Measurements from ENCODE around the gene SEC24C.
"Not testable (repeated sequence)": the region's sequence is repeated elsewhere in the genome, so short reads cannot be mapped to it uniquely, and the experiment has no call there.

Gene SEC24C

DNA sequence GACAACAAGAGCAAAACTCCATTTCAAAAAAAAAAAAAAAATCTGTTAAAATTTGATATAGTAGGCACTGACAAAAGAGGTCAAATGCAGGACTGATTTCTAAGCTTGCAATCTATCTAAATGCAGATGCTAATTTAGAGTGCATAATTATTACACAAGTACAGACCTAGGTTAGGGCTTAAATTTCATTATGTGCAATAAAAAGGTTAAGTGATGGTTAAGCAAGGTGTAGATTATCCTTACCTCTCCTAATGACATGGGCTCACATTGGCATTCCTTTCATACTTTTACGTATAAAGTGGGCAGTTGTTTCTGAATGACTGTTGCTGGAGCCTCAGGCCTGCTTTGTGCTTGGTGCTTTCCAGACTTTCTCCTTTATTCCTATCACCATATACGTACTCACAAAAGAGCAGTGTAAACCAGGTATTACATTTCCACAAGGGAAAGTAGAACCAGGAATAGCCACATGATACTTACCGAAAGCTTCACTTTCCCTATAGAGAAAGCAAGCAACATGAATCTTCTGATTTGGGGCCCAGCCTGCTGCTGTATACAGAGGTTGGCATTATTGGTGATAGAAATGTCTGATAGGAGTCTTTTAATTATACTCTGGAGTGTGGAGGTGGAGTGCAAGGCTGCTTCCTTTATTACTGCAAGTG is 35.5 kb downstream of the SEC24C start:
- H3K27me3 ChIP-seq (ENCODE audit: control insufficient read depth, insufficient read depth, low read length): no peaks in the 10 kb centered on the region
- H3K4me3 ChIP-seq (ENCODE audit: low read length): no peak overlapping the region
- H3K9ac ChIP-seq (ENCODE audit: low read length): no peak overlapping the region
- H3K36me3 ChIP-seq (ENCODE audit: control insufficient read depth, insufficient read depth, low read length): no peaks in the 10 kb centered on the region
- peaks cover 18% of the 10 kb centered on the region for H3K4me1 ChIP-seq (ENCODE audit: control insufficient read depth, insufficient read depth, low read length)
- H3K9me3 ChIP-seq (ENCODE audit: control insufficient read depth, low read length): no peaks in the 10 kb centered on the region

DNA sequence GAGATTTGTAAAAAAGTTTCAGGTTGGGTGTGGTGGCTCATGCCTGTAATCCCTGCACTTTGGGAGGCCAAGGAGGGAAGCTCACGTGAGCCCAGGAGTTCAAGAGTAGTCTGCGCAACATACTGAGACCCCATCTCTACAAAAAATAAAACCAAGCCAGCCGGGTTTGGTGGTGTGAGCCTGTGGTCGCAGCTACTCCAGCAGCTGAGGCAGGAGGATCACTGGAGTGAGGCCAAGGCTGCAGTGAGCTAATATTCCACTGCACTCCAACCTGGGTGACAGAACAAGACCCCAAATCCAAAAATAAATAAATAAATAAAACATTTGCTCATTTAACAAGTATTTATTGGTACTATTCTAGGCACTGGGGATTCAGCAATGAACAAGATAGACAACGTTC is 36.1 kb downstream of the SEC24C start:
- peaks cover 12% of the 10 kb centered on the region for H3K4me1 ChIP-seq (ENCODE audit: control insufficient read depth, insufficient read depth, low read length)
- H3K4me3 ChIP-seq (ENCODE audit: low read length): no peak overlapping the region
- H3K36me3 ChIP-seq (ENCODE audit: control insufficient read depth, insufficient read depth, low read length): no peaks in the 10 kb centered on the region
- no peak overlapping the region for H3K9ac ChIP-seq (ENCODE audit: low read length)
- no peaks in the 10 kb centered on the region for H3K27me3 ChIP-seq (ENCODE audit: control insufficient read depth, insufficient read depth, low read length)
- no peaks in the 10 kb centered on the region for H3K9me3 ChIP-seq (ENCODE audit: control insufficient read depth, low read length)

DNA sequence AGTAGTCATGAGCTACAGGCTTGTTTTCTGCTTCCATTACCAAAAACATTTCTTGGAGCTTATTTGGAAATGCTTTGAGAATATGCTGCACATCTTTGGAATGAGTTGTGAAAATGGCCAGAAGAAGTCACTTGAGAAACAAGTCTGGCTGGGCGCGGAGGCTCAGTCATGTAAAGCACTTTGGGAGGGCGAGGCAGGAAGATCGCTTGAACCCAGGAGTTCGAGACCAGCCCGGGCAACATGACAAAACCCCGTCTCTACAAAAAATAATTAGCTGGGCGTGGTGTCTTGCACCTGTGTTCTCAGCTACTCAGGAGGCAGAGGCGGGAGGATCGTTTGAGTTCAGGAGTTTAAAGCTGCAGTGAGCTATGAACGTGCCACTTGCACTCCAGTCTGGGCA is 36.8 kb downstream of the SEC24C start:
- no peaks in the 10 kb centered on the region for H3K27me3 ChIP-seq (ENCODE audit: control insufficient read depth, insufficient read depth, low read length)

DNA sequence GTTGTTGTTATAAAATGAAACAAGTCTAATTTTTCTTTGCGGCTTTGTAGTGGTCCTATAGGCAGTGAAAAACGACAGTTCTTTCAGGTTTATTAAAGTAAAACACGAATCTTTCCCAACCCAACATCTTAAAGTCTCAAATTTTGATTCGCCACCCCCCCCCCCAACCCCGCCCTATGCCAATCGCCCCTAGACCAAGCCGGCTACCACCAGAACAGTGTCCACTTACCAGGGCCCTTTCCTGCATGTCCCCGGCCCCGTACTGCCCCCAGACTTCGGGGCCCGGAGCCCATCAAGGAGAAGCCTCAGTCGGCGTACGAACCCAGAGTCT is 37.3 kb downstream of the SEC24C start:
- Histone ChIP-seq H3K9me3 (ENCODE audit: control insufficient read depth, low read length) (no peaks in the 10 kb centered on the region), H3K9ac (ENCODE audit: low read length) (peak overlapping the region; percentile 86), H3K4me3 (ENCODE audit: low read length) (peak overlapping the region; percentile 60), H3K4me1 (ENCODE audit: control insufficient read depth, insufficient read depth, low read length) (peaks cover 10% of the 10 kb centered on the region), H3K36me3 (ENCODE audit: control insufficient read depth, insufficient read depth, low read length) (no peaks in the 10 kb centered on the region), H3K27me3 (ENCODE audit: control insufficient read depth, insufficient read depth, low read length) (no peaks in the 10 kb centered on the region)

More for the DNA sequence above, 36.8 kb downstream of the SEC24C start:
- H3K4me1 ChIP-seq (ENCODE audit: control insufficient read depth, insufficient read depth, low read length): peaks cover 10% of the 10 kb centered on the region
- peak overlapping the region; percentile 86 for H3K9ac ChIP-seq (ENCODE audit: low read length)
- H3K36me3 ChIP-seq (ENCODE audit: control insufficient read depth, insufficient read depth, low read length): no peaks in the 10 kb centered on the region
- H3K4me3 ChIP-seq (ENCODE audit: low read length): peak overlapping the region; percentile 60
- H3K9me3 ChIP-seq (ENCODE audit: control insufficient read depth, low read length): no peaks in the 10 kb centered on the region

DNA sequence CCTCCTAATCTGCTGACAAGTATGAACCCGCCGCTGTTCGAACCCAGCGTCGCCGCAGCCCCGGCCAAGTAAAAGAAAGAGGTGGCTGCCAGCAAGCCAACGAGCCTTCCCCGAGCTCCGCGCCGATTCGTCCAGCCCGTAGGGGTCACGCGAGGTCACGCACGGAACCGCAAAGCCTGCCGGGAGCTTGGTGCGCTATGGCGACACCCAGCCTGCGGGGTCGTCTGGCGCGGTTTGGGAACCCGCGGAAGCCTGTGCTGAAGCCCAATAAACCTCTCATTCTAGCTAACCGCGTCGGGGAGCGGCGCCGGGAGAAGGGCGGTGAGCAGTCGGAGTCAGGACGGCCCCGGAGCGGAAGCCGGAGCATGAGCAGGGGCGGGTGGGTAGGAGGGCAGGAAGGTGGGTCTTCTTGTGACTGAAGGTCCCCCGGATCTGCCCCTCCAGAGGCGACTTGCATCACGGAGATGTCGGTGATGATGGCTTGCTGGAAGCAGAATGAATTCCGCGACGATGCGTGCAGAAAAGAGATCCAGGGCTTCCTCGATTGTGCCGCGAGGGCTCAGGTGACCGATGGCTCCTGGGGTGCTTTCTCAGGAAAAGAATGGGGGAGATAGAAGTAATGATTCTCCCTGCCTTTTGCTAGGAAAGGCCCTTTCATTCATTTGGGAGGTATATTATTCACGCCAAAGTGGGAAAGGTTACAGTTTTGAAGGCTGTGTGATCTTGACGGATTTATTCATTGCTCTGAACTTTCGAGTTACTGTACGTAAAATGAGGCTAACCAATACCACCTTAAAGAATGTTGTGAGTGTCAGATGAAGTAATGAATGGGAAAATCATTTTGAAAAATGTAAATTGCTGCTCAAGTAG is 37.9 kb downstream of the SEC24C start, which contains the start of gene CHCHD1:
Gene CHCHD1 (plus strand): TSS at position 170 of the 870 bp plus-strand sequence. CDS start 28 bp downstream, at position 198.
- Histone ChIP-seq H3K9me3 (ENCODE audit: control insufficient read depth, low read length) (no peaks in the 10 kb centered on the region), H3K4me3 (ENCODE audit: low read length) (peak within 1 kb of the TSS; percentile 60), H3K36me3 (ENCODE audit: control insufficient read depth, insufficient read depth, low read length) (no peaks in the 10 kb centered on the region), H3K9ac (ENCODE audit: low read length) (peak within 1 kb of the TSS; percentile 86), H3K27me3 (ENCODE audit: control insufficient read depth, insufficient read depth, low read length) (no peaks in the 10 kb centered on the region), H3K4me1 (ENCODE audit: control insufficient read depth, insufficient read depth, low read length) (peaks cover 10% of the 10 kb centered on the region)

DNA sequence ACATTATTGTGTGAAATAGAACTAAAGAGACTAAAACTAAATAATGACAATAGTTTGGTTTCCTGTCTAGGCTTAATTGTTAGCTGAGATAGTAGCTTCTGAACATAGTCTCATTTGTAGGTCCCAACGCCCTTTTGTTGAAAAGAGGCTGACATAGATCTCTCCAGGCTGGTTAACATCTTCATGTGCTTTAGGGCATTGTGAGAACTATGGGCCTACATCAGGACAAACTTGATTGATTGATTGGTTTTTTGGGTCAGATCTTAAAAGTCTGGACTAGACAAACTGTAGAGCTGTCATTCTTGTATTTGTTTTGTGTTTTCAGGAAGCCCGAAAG is 38.5 kb downstream of the SEC24C start:
- peak overlapping the region; percentile 86 for H3K9ac ChIP-seq (ENCODE audit: low read length)
- H3K36me3 ChIP-seq (ENCODE audit: control insufficient read depth, insufficient read depth, low read length): no peaks in the 10 kb centered on the region
- no peaks in the 10 kb centered on the region for H3K9me3 ChIP-seq (ENCODE audit: control insufficient read depth, low read length)
- no peak overlapping the region for H3K4me3 ChIP-seq (ENCODE audit: low read length)
- peaks cover 10% of the 10 kb centered on the region for H3K4me1 ChIP-seq (ENCODE audit: control insufficient read depth, insufficient read depth, low read length)
- H3K27me3 ChIP-seq (ENCODE audit: control insufficient read depth, insufficient read depth, low read length): no peaks in the 10 kb centered on the region

DNA sequence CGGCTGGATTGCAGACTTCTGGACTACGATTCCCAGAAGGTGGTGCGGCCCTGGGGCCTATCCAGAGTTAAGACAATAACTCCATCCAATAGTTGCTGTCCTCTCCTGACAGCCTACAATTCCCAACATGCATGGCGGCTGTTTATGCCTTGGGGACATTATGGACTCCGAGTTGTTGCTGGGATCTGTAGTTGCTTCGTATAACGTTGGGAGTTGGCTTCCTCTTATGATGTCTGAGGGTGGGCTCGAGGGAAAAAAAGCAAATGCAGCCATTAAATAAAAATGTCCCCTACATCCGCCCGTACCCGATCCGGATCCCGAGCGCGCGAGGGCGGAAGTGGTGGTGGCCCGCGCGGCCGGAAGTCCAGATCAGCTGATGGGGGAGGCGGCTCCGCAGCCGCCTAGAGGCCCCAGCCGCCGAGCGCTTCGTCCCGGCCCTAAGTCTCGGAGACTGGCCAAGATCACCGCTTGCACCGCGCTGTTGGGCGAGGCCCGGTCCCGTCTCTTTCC is 41.1 kb downstream of the SEC24C start, which contains the start of gene ZSWIM8:
Gene ZSWIM8 (plus strand): TSS at position 396 of the 510 bp plus-strand sequence. CDS start 273 bp downstream, outside the sequence.
- Histone ChIP-seq H3K9ac (ENCODE audit: low read length) (peak within 1 kb of the TSS; percentile 93), H3K27me3 (ENCODE audit: control insufficient read depth, insufficient read depth, low read length) (no peaks in the 10 kb centered on the region), H3K36me3 (ENCODE audit: control insufficient read depth, insufficient read depth, low read length) (peaks cover 12% of the 10 kb centered on the region), H3K4me3 (ENCODE audit: low read length) (peak within 1 kb of the TSS; percentile 21), H3K4me1 (ENCODE audit: control insufficient read depth, insufficient read depth, low read length) (peaks cover 10% of the 10 kb centered on the region), H3K9me3 (ENCODE audit: control insufficient read depth, low read length) (no peaks in the 10 kb centered on the region)

DNA sequence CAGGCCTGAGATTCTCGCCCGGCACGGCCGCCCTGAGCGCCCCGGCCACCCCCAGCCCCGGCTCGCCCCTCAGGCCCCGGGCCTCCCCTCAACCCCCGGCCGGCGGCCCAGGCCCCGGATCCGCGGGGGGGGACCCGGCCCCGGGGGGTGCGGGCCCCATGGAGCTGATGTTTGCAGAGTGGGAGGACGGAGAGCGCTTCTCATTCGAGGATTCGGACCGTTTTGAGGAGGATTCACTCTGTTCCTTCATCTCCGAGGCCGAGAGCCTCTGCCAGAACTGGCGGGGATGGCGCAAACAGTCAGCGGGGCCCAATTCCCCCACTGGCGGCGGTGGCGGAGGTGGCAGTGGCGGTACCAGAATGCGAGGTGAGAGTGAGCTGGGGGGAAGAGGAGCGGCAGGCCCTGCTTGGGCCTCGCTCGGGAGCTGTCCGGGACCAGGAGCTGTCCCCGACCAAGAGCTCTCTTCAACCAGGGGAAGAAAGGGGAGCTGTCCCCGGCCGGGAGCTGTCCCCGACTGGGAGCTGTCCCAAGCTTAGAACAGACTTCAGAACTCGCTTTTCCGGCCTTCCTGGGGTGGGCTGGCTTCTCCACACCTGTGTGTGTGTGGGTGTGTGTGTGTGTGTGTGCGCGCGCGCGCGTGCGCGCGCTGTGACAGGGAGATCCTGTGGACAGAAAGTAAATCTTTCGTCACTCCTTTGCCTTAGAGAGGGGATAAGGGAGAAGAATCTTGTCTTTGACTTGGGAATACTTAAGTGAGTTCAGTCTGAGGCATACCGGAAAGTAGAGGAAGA is 41.7 kb downstream of the SEC24C start:
- Histone ChIP-seq H3K9me3 (ENCODE audit: control insufficient read depth, low read length) (no peaks in the 10 kb centered on the region), H3K4me1 (ENCODE audit: control insufficient read depth, insufficient read depth, low read length) (peaks cover 4% of the 10 kb centered on the region), H3K36me3 (ENCODE audit: control insufficient read depth, insufficient read depth, low read length) (peaks cover 12% of the 10 kb centered on the region), H3K9ac (ENCODE audit: low read length) (peak overlapping the region; percentile 93), H3K4me3 (ENCODE audit: low read length) (peak overlapping the region; percentile 21), H3K27me3 (ENCODE audit: control insufficient read depth, insufficient read depth, low read length) (no peaks in the 10 kb centered on the region)

DNA sequence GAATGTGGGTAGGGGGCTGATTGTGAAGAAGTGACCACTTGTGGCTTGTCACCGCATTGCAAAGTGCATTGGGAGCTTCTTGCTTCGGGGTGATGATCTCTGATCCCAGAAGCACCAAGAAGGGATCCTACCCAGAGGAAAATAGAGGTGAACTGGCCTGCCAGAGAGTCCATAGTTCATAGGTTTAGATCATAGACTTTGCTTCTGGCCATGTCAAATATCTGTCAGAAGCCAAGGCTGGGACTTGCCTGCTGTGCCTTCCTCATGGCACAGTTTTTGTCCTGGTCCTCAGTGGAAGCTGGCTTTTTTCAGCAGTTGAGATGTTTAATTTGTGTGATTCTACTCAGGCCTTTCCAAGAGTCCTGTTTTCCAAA is 42.3 kb downstream of the SEC24C start:
- H3K4me1 ChIP-seq (ENCODE audit: control insufficient read depth, insufficient read depth, low read length): no peaks in the 10 kb centered on the region
- no peaks in the 10 kb centered on the region for H3K9me3 ChIP-seq (ENCODE audit: control insufficient read depth, low read length)
- H3K4me3 ChIP-seq (ENCODE audit: low read length): peak overlapping the region; percentile 21
- H3K36me3 ChIP-seq (ENCODE audit: control insufficient read depth, insufficient read depth, low read length): peaks cover 17% of the 10 kb centered on the region
- H3K27me3 ChIP-seq (ENCODE audit: control insufficient read depth, insufficient read depth, low read length): no peaks in the 10 kb centered on the region
- peak overlapping the region; percentile 93 for H3K9ac ChIP-seq (ENCODE audit: low read length)

DNA sequence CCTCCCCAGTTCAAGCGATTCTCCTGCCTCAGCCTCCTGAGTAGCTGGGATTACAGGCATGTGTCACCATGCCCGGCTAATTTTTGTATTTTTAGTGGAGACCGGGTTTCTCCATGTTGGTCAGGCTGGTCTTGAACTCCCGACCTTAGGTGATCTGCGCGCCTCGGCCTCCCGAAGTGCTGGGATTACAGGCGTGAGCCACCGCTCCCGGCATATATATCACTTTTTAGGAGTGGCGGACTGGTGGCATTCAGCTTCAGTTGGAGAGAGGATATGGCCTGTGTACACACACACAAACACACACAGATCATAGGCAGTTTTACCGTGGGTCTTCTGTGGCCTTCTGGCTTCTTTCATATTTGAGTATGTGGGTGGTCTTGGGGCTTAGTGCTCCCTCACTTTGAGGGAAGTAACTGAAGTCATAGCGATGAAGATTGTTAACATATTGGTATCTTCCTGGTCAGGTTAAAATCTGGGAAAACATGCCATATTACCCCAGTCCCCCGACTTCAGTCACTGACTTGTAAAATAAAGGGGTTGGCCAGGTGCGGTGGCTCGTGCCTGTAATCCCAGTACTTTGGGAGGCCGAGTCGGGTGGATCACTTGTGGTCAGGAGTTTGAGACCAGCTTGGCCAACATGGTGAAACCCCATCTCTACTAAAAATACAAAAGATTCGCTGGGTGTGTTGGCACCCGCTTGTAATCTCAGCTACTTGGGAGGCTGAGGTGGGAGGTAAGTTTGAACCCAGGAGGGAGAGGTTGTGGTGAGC is 43.0 kb downstream of the SEC24C start:
- not testable (repeated sequence) for H3K27me3 ChIP-seq (ENCODE audit: control insufficient read depth, insufficient read depth, low read length); H3K9ac ChIP-seq (ENCODE audit: low read length); H3K4me1 ChIP-seq (ENCODE audit: control insufficient read depth, insufficient read depth, low read length); H3K4me3 ChIP-seq (ENCODE audit: low read length); H3K9me3 ChIP-seq (ENCODE audit: control insufficient read depth, low read length)
- H3K36me3 ChIP-seq (ENCODE audit: control insufficient read depth, insufficient read depth, low read length): peaks cover 23% of the 10 kb centered on the region

DNA sequence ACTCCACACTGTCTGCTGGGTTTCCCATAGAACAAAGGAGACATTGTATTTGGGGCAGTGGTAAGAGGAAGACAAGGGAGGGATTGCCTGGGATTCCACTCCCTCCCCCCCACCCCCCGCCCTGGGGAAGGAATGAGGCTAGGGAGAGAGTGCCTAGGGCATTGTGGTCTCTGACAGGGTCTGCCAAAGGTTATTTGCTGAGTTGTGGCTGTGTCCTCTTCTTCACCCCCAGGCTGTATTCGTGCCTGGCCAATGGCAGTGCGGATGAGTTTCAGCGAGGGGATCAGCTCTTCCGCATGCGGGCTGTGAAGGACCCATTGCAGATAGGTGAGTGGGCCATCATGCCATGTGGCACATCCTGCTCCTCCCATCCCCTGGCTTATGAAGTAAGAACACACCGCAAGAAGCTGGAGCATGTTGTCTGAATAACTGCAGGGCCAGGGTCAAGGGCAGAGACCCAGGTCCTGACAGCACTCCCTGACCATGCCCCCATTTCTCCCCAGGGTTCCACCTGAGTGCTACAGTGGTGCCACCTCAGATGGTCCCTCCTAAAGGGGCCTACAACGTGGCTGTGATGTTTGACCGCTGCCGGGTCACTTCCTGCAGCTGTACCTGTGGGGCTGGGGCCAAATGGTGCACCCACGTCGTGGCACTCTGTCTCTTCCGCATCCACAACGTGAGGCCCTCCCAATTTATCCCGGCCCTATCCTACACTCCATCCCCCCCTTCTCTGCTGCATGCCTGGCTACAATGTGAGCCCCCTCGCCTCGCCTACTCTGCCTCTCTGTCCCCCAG is 44.9 kb downstream of the SEC24C start:
- H3K4me1 ChIP-seq (ENCODE audit: control insufficient read depth, insufficient read depth, low read length): no peaks in the 10 kb centered on the region
- no peak overlapping the region for H3K4me3 ChIP-seq (ENCODE audit: low read length)
- H3K9me3 ChIP-seq (ENCODE audit: control insufficient read depth, low read length): no peaks in the 10 kb centered on the region
- H3K36me3 ChIP-seq (ENCODE audit: control insufficient read depth, insufficient read depth, low read length): peaks cover 27% of the 10 kb centered on the region
- no peak overlapping the region for H3K9ac ChIP-seq (ENCODE audit: low read length)
- no peaks in the 10 kb centered on the region for H3K27me3 ChIP-seq (ENCODE audit: control insufficient read depth, insufficient read depth, low read length)

Measured in mucosa of stomach (tissue), 1 donor.